GM18868 (cell line): ENCODE measurements around the gene EXOC1L.
"Not testable (repeated sequence)": the region's sequence is repeated elsewhere in the genome, so short reads cannot be mapped to it uniquely, and the experiment has no call there.

ENCODE experiments used
- ATAC-seq: cut with Tn5 transposase; IDR thresholded peaks from one replicate; pipeline ENCODE4 v1.9.1; 2021; ENCODE audit warnings: mild to moderate bottlenecking, moderate library complexity; ENCODE audit not compliant: unreplicated experiment

The EXOC1L gene

DNA sequence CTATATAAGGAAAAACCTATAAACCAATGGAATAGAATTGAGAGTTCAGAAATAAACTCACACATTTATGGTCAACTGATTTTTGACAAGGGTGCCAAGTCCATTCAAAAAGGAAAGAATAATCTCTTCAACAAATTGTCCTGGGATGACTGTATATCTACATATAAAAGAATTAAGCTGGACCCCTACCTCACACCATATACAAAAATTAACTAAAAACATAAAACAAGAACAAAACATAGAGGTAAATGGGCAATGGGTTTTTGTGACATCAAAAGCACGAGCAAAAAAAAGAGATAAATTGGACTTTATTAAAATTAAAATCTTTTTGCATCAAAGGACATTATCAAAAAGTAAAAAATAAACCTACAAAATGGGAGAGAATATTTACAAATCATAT lies 18.3 kb downstream of the EXOC1L start:
- ATAC-seq, result no peak

DNA sequence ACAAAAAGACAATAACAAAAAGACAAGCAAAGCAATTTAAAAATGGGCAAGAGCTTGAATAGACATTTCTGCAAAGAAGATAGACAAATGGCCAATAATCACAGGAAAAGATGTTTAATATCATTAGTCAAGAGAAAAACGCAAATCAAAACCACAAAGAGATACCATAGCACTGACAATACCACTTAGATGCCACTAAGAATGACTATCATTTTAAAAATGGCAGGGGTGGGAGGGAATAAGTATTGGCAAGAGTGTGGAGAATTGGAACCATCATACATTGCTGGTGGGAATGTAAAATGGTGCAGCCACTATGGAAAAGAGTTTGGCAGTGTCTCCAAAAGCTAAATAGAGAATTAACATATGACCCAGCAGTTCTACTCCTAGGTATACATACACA lies 18.8 kb downstream of the EXOC1L start:
- no peak for ATAC-seq

DNA sequence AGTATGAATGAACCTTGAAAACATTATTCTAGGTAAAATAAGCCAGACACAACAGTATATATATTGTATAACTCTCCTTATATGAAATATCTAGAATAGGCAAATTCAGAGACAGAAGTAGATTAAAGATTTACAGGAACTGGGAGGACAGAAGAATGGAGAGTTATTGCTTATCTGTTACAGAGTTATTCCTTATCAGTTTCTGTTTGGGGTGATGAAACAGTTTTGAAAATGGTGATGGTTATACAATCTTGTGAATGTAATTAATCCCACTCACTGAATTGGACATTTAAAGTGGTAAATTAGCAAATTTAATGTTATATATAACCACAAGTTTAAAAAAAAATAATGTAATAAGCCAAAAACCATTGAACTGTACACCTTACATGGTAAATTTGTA lies 19.4 kb downstream of the EXOC1L start:
- ATAC-seq, result no peak

DNA sequence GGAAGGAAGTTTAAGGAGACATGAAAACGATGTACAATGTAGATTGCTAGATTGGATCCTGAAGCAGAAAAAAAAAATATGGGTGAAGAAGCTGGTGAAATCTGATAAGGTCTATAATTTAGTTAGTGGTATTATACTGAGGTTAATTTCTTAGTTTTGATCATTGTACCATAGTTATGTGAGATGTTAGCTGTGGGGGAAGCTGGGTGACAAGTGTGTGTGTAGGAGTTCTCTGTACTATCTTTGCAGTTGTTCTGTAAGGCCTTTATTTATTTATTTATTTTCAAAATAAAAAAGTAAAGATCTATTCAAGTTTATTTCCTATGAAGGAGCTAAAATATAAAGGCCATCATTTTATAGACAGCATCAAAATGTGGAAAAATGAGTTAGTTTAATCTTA lies 21.4 kb downstream of the EXOC1L start:
- ATAC-seq, result no peak

DNA sequence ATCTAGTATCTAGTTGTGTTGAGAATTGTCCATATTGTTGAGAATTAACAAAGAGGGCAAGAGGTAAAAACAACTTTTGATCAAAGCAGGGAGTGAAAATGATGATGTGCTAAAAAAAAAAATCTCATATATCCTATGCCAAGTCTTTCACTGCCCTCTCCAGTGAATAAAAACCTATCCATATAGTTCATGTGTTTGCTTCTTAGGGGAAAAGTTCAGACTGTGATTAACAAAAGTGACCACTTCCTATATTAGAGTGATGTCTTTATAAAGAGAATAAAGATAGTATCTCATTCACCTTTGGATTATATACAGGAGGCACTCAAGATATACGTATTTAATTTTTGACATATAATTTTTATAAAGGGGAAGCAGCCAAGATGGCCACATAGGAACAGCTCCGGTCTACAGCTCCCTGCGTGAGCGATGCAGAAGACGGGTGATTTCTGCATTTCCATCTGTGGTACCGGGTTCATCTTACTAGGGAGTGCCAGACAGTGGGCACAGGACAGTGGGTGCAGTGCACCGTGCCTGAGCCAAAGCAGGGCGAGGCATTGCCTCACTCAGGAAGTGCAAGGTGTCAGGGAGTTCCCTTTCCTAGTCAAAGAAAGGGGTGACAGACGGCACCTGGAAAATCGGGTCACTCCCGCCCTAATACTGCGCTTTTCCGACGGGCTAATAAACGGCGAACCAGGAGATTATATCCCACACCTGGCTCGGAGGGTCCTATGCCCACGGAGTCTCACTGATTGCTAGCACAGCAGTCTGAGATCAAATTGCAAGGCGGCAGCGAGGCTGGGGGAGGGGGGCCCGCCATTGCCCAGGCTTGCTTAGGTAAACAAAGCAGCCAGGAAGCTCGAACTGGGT lies 22.0 kb downstream of the EXOC1L start:
- ATAC-seq, result not testable (repeated sequence)

DNA sequence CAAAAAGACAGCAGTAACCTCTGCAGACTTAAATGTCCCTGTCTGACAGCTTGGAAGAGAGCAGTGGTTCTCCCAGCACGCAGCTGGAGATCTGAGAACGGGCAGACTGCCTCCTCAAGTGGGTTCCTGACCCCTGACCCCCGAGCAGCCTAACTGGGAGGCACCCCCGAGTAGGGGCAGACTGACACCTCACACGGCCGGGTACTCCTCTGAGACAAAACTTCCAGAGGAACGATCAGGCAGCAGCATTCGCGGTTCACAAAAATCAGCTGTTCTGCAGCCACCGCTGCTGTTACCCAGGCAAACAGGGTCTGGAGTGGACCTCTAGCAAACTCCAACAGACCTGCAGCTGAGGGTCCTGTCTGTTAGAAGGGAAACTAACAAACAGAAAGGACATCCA lies 22.7 kb downstream of the EXOC1L start:
- ATAC-seq, result not testable (repeated sequence)

DNA sequence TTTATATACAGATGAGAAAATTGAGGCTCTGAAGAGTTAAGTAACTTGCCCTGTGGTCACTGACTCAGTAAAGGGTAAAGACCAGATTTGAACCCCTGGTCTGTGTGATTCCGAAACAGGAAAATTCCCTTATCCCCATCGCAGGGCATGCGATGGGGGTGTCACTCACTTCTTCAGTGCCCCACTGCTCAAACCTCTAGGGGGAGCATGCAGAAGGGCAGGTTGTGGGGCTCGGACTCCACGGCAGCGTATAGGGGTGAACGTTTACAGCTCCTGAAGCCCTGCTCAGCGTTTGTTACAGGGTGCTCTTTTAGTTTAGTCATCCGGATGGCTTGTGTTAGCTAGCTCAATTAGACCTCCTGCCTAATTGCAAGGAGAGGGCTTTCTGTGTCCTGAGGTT lies 30.1 kb downstream of the EXOC1L start:
- ATAC-seq, result no peak

DNA sequence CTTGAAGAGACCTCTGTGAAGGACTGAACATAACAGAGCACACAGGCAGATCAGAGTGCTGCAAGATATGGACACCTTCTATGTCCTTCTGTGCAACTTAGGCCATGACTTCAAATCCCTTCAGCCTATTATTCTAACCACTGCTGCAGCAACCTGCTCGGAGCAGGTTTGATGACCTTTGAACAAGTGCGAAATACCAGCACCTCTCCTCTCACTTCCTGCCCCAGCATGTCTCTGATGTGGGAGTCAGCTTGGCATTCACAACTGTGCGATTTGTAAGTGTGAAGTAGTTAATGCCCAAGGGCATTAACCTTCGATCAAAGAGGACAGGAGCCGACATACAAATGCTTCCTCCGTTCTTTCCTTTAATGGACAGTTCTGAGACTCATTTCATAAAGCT lies 32.3 kb downstream of the EXOC1L start:
- ATAC-seq, result no peak

DNA sequence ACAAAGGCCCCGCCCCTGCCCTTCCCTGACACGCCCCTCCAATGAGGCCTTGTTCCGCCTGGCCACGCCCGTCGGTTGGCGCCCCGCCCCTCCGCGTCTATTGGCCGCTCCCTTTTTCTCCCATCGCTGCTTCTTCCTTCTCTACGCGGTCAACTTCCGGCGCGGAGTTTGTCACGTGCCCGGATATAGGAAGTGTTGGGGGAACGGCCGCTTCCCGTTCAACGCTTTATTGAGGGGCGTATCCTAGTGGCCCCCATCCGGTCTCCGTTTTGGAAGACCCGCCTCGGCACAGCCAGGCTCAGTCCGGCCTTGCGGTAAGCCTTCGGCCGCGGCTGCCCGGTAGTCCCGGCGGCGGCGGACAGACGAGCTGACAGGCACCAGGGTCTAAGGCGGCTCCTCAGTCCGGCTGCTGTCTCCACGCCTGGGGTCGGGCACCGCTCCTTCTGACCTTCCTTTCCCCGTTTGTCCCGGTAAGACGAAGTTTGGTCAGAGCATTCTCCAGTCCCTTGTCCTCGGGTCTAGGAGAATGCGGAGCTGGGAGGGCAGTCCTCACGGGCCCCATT lies 34.0 kb downstream of the EXOC1L start, which contains the start of gene EXOC1:
Gene EXOC1, plus strand, starts transcription at position 165 of the 563 bp plus-strand sequence. CDS start 4,676 bp downstream, outside the sequence.
- peak; percentile 98 for ATAC-seq

DNA sequence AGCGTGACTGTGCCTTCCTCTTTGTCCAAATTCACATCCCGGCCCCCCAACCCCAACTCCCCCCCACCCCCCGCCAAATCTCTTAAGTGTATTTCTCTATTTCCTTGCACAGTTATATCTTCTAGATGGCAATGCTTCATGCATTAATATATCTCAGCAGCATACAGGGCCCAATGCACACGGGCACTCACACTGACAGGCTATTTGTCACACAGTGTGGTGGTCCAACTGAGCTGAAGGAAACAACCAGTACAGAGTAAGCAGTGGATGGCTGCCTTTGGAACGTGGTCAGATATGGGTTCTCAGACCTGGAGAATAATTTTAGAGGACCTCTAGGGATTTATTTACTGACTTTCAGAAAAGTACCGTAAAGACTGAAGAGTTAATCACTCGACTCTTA lies 34.5 kb downstream of the EXOC1L start:
- ATAC-seq, result no peak

DNA sequence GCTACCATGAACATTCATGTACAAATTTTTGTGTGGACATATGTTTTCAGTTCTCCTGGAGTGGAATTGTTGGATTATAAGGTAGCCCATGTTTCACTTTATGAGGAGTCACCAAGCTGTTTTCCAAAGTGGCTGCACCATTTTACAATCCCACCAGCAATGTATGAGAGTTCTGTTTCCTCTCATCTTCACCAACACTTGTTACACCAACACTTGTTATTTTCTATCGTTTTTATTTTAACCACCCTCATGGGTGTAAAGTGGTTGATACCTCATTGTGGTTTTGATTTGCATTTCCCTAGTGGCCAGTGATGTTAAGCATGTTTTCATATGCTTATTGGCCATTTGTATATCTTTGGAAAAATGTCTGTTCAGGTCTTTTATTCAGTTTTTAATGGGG lies 38.0 kb downstream of the EXOC1L start:
- ATAC-seq, result no peak

DNA sequence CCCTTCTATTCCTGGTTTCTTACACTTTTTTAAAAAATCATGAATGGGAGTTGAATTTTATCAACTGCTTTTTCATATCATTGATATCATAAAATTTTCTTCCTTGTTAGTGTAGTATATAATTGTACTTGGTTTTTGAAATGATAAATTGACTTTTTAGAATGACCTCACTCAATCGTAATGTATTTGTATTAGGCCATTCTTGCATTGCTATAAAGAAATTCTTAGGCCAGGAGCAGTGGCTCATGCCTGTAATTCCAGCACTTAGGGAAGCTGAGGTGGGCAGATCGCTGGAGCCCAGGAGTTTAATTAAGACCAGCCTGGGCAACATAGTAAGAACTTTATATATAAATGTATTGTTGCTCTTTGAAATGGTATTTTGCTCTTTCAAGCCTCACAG lies 40.1 kb downstream of the EXOC1L start:
- no peak for ATAC-seq

DNA sequence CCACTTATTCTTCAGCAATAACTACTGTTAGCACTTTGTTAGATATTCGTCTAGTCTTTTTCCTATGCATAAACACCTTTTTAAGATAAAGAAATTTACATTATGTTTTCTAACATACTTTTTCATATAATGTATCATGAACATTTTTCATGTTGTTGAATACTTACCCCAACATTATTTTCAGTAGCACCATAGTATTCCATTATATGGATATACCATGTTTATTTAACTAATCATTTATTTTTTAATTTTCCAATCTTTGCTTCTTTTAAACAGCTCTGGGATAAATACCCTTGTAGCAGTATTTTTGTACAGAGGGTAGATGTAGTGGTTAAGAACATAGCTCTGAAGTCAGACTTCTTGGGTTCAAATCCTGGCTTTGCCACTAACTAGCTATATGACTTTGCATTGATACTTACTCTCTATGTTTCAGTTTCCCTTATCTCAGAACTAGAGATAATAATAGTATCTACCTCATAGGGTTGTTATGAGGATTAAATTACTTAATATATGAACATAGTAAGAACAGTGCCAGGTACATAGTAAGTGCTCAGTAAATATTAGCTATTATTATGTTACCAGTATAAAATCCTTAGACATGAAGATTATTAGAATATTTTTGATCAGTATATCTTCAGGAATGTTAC lies 45.1 kb downstream of the EXOC1L start:
- no peak for ATAC-seq

DNA sequence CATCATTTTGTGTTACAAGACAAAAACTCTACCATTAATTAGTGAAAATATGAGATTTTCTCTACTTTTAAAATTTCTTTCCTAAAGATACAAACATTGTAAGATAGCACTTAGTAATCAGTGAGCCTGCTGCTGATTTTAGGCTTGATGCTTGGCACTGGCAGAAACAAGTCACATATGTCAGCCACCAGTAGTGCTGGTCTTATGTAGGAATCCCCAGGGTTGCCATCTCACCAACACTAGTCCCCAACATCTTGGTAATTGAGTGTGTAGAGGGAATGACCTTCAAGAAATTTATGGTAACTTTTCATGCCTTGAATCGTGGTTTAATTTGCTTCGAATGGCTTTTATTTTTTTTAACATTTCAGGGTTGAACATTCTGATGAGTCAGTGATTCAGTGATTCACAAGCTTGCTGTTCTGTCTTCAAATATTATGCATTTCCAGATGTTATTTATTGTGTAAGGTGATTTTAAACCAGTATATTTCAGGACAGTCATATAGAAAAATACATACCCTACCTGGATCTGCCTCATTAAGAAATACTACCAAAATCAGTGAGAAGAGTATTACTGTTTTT lies 45.7 kb downstream of the EXOC1L start:
- ATAC-seq, result no peak

DNA sequence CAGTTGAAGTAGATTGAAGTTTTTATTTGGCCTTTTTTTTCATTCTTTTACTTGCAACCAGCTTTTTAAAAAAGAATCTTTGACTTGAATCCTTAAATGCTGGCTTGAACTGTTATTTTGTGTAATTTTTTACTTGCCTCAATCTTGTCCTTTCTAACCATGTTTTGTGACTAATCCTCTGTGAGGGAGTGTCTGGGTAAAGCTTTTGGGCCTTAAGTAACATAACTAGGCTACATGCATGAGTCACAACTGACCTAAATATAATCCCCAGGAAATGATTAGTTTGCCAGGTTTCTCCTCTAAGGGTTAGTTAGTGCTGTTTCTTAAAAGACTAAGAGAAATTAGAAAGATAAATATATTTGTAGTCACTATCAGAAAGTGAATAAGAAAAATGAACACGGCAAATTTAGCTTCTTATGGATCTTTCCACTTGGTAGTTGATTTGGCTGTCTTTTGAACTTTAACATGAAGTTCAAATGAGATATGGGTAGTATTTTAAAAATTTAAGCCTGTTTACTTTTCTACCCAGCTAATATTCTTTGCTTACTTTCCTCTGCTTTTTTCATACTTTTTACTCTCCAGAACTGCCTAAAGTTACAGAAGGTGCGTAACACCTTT lies 46.8 kb downstream of the EXOC1L start:
- peak; percentile 90 for ATAC-seq

DNA sequence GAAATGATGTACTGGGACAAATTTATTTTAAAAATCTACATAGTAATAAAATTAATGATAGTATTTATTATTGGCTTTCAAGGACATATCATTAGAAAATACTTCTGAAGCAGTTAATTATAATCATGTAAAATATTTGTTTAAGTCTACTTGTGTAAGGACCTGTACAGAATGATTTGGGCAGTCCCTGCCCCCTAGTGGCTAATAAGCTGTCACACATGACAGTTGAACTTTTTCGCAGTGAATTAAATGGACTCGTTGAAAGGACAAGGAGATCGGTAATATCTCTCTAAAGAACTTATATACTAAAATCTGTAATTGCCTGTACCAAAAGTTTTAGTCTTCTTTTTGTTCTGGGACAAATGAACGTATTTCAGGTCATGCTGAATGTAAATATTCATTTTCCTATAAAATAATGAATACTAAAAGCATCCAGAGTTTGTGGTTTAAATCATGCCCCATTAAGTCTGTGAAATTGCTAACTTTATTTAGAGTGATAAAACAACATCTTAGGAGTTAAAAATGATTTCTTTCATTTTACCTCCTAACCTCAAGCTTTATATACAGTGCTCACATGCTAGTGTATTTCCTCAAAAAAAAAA lies 47.5 kb downstream of the EXOC1L start:
- peak; percentile 81 for ATAC-seq

DNA sequence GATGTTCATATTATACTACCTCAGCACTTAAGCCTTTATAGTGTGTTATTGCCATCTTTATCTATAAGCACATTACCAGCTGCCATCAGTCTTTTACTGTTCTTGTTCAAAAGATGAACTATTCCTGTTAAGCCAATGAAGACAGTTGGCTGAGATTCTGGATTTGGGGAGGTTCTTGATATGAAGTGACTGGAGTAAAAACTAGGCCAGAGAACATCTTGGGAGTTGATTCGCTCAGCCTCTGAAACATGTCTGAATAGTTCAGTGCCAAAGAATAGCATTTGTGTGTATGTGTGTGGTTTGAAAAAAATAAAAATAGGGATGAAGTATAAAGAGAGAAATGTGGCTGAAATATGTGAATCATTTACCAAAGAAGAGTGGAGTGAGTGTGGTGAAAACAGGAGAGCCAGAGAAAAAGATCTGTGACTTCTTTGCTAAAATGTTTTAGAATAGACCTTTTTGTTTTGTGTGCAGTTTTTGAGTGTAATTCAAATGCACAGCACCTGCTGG lies 49.0 kb downstream of the EXOC1L start:
- ATAC-seq, result no peak

DNA sequence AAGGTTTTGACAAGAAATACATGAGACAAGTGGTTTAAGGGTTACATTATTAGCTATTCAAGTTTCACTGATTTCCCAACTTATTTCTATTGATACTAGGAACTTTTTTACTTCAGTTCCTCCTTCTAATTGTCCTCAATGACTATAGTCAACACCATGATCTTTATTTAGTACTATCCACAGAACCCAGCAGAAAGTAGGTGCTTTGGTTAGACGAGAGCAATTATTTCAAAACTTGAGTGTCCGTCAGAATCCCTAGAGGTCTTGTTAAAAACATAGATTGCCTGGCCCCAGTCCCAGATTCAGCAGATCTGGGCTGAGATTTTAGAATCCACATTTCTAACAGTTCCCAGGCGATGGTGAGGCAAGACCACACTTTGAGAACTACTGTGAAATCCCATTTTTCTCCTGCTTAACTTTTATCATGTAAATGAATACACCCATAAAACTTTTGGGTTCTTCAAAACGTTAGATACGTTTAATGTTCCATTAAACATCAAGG lies 51.8 kb downstream of the EXOC1L start:
- ATAC-seq, result no peak

DNA sequence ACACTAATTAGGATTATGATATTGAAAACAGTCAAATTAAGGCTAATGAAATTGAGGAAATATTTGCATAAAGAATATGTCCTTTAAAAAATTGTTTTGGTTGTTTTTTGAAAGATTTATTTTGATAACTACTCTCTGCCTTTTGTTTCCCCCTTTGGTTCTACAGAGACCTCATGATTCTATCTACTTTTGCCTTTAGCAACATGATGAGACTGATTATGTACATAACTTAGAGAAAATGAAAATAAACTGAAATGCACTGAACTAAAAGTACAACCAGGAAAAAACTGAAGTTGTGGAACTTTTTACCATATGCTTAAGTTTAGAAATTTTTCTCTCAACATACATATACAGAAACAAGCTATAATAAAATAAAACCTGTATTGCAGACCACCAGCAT lies 55.2 kb downstream of the EXOC1L start:
- ATAC-seq, result no peak

DNA sequence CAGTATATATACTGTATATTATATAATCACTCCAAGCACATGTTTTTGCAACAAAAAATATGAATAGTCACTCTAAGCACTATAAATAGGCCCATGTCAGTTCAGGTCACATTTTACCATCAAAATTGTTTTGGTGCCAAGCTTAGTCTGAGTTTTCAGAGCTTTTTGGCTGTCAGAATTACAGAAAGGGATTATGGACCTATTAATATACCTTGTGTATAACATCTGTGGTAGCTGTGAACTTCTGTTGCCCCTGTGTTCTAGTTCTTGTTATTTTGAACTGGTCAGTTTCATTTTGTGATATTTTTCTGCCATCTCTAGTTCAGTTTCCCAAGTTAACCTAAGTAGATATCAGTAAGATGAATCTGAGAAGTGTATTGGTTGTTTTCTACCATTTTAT lies 56.8 kb downstream of the EXOC1L start:
- no peak for ATAC-seq
